Measurements from ENCODE around the gene FAM222A. TPM values are rescaled to one million over a fixed set of nuclear protein-coding genes. Genes with fewer than 3 reads are reported as not detected.

Gene FAM222A
- 1.9 TPM in 2 replicates for total RNA-seq (2014; rRNA removed; shearing (Covaris generic))
- 0.68 and 0.78 TPM in 2 replicates for polyA plus RNA-seq (2015; cell fraction: cytosol; rRNA removed)
- polyA plus RNA-seq (2015; cell fraction: nucleus; rRNA removed), result 0.24 and 0.62 TPM in 2 replicates

GRCh38 chr12:109713187-109714070 lies at the start of gene FAM222A:
Gene FAM222A (plus strand): TSS chr12:109713825. CDS start chr12:109744147, 30,322 bp downstream.
- peak; percentile 95 for DNase-seq (ENCODE audit: low read depth)

DNA sequence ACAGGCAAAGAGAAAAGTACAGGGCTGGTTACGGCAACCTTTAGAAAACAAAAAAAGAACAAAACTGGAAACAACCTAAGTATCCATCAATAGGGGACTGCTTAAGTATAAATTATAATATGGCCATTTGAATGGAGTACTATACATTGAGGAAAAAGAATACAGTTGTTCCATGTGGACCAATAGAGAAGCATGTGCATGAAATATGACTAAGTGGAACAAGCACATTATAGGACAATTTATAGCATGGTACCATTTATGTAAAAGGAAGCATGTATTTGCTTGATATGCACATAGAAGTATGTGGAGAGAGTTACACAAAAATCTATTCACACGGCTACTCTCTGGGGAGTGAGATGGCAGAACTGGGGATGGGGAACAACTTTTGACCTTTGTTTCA lies 49.2 kb upstream of the FAM222A start:
- no peak for DNase-seq (ENCODE audit: low read depth)

DNA sequence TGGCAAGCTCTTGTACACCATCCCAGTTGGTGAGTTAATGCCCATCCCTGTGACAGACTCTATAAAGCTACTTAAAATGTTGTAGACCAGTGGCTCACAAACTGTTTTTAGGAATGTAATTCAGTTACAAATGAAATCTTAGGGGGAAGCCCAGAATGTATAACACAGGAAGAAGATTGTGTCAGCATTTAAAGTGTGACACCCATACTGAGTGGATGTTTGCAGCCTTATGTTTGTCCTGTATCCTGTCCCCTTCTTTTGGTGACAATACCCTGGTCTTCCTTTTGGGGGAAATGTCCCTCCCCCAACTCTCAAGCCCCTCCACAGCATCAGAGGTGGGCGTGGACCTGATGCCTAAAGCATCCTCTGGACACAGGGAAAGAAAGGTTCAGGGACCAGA lies 47.6 kb upstream of the FAM222A start:
- DNase-seq (ENCODE audit: low read depth), result no peak

DNA sequence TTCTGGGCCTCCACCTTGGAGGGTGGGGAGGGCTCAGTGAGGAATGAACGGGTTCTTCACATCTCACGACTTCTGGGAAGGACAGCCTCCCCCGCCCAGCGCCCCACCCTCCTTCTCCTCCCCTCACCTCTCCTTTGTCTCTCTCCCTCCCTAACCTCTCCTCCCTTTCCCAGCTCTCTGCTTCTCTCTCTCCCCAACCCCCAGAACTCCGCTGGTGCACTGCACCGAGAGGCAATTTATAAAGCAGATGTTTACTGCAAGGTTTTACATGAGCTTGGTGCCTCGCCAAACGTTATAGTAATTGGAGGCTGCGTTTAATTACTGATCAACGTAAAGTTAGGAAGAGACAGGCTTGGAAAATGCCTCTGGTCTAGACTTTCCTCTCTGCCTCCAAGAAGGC lies 42.9 kb upstream of the FAM222A start:
- DNase-seq (ENCODE audit: low read depth), result no peak

DNA sequence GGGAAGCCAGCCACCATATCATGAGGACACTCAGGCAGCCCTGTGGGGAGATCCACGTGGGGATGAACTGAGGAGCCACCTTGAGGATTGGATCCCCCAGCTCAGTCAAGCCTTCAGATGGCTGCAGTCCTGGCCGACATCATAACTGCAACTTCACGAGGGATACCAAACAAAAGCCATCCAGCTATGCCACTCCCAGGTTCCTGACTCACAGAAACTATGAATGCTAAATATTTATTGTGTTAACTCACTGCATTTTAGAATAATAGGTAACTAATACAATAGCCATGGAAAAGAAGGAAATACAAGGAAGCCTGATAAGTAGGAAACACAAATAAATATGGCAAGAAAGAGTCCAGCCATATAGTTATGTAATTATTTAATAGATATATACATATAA lies 42.1 kb upstream of the FAM222A start:
- DNase-seq (ENCODE audit: low read depth), result no peak

GRCh38 chr12:109673379-109673778 lies 40.2 kb upstream of the FAM222A start:
- DNase-seq (ENCODE audit: low read depth), result no peak

GRCh38 chr12:109673884-109674283 lies 39.7 kb upstream of the FAM222A start:
- no peak for DNase-seq (ENCODE audit: low read depth)

DNA sequence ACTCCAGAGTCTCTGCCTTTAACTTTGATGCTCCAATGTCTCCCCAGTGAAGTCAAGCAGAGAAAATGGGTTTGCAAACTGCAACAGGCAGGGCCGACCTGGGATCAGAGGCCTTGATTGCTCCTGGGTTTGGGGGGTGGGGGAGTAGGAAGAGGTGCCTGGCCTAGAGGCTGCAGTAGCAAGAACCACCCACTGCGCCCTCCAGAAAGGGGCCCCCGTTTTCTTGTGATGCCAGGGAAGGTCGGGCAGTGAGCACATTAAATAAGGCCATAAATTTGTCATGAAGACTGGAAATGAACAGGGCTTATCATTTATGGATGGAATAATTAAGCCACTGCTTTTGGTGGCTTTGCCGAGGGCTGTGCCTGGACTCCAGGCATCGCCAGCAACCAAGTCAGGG lies 38.2 kb upstream of the FAM222A start:
- no peak for DNase-seq (ENCODE audit: low read depth)

- DNase-seq (ENCODE audit: low read depth), result no peak
Measured at GRCh38 chr12:109677279-109677691, 36.3 kb upstream of the FAM222A start.

GRCh38 chr12:109678719-109679118 lies 34.9 kb upstream of the FAM222A start:
- no peak for DNase-seq (ENCODE audit: low read depth)

DNA sequence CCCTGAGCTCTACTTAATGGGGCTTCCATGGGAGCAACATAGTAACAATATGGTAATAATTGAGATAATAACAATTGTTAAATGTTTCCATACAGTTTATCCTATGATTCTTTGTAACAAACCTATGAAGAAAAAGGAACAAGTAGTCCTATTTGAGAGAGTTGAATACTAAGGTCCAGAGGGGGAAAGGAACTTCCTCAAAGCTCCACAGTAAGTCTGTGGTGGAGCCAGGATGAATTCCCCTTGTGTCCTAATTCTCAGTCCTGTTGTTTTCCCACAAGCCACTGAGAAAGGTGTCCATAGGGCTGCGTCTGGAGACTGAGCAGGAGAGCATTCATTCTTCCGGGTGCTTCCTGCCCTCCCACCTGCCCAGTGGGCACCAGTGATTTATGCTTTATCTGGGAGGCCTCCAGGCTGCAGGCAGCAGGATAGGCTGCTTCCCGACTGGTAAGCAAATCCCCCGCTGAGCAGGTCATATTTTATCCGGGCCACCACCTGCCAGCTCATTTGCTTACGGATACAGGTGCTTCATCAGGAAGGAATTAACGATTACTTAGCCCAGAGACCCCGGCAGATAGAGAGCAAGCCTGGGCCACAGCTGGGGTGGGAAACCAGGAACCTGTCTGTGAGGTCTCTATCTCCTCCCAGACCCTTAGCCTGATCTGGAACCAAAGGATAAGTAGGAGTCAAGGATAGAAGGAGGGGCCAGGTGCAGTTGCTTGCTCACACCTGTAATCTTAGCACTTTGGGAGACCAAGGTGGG lies 33.9 kb upstream of the FAM222A start:
- no peak for DNase-seq (ENCODE audit: low read depth)

DNA sequence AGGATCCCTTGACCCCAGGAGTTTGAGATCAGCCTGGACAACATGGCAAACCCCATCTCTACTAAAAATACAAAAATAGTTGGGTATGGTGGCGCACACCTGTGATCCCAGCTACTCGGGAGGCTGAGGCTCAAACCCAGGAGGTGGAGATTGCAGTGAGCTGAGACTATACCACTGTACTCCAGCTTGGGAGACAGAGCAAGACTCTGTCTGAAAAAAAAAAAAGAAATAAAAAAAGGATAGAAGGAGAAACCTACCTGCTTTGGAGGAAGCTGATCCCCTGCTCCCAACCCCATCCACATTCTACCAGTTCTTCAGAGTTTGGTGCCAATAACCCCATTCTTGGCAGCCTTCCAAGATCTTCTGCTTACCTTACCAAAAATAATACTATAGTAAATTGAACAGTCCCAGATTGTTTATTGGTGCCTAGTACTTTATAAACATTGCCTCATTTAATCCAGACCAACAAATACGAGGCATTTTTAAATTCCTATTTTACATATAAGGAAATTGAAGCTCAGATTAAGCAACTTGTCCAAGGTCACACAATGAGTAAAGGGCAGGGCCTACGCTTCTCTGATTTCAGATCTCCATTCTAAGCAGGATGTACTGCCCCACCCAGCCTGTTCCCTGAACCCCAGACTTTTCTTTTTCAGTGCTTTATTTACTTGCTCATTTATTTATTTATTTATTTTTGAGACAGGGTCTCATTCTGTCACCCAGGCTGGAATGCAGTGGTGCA lies 33.2 kb upstream of the FAM222A start:
- no peak for DNase-seq (ENCODE audit: low read depth)

GRCh38 chr12:109681986-109682707 lies 31.5 kb upstream of the FAM222A start:
- DNase-seq (ENCODE audit: low read depth), result no peak

GRCh38 chr12:109682708-109683060 lies 30.9 kb upstream of the FAM222A start:
- no peak for DNase-seq (ENCODE audit: low read depth)

- DNase-seq (ENCODE audit: low read depth), result no peak
Measured at GRCh38 chr12:109683316-109683715, 30.3 kb upstream of the FAM222A start.

DNA sequence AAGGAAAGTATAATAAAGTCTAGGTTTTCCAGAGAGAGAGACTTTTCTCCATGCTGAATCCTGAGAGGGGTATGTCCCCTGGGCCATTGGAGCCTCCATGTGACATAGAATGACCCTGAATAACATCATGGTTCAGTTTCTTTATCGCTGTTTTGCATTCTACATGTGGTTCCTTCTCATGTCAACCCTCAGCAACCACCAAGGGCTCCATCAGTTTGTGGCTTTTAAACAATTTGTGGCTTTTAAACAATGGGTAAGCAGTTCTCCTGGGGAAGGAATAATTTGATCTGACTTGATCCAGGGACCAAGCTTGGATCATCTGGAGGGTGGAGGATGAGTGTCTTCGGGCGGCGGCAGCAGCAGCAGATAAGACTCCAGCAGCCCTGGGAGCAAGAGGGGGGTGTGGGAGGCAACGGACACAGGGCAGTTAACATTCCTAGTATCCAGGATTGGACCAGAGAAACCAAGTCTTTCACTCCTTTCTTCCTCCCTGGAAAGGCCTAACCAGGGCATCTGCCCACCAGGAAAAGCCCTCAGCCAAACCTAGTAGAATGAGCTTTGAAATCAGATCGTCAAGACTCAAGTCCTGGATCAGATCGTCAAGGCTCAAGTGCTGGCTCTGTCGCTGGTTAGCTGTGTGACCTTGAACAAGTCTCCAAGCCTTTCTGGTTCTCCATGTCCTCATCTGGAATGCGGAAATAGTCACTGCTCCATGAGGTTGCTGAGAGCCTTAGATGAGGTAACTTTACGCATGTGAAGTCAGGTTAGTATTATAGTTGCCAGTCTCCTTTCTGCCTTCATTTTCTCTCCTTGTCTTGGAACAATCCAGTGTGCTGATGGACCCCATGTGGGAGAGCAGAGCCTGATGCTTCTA lies 27.8 kb upstream of the FAM222A start:
- DNase-seq (ENCODE audit: low read depth), result no peak

DNA sequence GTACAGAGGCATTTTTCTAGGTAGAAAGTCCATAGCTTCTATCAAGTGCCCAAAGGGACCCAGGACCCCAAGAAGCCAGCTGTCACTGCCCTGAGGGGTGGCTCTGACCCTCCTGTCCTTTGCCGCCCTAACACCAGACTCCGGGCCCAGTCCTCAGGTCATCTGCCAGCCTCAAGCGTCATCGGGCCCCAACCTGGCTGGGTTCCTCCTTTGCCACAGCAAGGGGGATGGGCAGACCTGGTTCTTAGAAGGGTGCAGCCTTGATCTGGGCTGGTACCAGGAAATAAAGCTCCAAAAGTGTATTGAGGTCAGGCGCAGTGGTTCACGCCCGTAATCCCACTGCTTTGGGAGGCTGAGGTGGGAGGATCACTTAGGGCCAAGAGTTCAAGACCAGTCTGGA lies 27.1 kb upstream of the FAM222A start:
- DNase-seq (ENCODE audit: low read depth), result no peak

DNA sequence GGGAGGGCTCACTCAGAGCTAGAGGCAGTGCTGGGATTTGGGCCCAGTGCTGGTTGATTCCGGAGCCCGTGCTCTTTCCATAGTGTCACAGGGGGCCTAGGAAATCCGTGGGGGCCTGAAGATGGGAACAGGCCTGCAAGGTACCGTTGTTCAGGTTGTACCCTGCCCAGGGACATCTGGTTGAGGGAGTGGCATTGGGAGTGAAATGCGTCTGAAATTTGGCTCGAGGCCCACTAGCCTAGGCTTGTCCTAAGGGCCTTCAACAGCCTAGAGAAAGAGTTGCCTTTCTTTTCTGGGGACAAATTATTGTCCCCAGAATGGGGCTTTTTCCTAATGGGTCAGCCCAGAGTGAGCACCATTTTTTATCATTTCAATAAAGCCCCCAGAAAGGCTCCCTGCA lies 26.4 kb upstream of the FAM222A start:
- no peak for DNase-seq (ENCODE audit: low read depth)

DNA sequence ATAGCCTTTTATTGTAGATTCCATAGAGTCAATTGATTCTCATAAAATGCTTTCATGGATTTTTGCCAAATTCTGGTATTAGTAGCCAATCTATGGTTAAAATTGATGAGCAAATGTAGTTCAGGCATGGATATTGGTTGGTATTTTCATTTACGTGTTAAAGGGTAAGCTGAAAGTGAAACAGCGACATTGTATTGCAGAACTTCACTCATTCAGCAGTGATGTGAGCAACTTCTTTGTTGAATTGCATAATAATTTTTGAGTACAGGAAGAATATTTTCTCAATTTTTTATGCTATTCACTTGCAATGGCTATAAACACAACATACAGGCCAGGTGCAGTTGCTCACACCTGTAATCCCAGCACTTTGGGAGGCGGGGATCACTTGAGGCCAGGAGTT lies 24.2 kb upstream of the FAM222A start:
- no peak for DNase-seq (ENCODE audit: low read depth)

DNA sequence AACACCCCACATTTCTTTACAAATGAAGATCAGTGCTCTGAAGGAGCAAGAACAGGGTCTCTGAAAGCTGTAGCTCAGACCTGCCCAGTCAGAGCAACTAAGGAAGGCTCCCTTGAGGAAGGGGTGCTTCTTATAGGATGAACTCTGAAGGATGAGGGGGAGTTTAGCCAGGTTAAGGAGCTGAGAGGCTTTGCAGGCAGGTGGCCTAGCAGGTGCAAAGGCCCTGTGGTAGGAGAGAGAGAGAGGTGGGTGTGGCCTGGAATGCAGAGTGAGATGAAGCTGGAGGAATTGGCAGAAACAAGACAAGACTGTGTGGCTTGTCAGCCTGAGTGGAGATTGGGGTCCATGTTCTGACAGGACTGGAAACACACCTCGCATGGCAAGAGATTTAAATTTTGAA lies 20.5 kb upstream of the FAM222A start:
- DNase-seq (ENCODE audit: low read depth), result no peak
